OCI-LY1 (cell line): Measurements from ENCODE around the gene ANKS1A.

Experiments
- EZH2 ChIP-seq: fragments of 200-600 bp; sonication (generic), shearing (Covaris generic); IDR thresholded peaks from 2 replicates; pipeline ENCODE4 v1.8.0; 2017; ENCODE audit warnings: borderline replicate concordance, mixed run types, mild to moderate bottlenecking, antibody characterized with exemption, low read length, moderate library complexity, mixed read lengths
- TF ChIP-seq, protein P1 (sequence below): fragments of 200-600 bp; sonication (generic), shearing (Covaris generic); IDR thresholded peaks from 2 replicates; pipeline ENCODE4 v1.5.1; 2017; ENCODE audit warnings: mild to moderate bottlenecking, antibody characterized with exemption, low read length, moderate library complexity, mixed read lengths

DNA sequence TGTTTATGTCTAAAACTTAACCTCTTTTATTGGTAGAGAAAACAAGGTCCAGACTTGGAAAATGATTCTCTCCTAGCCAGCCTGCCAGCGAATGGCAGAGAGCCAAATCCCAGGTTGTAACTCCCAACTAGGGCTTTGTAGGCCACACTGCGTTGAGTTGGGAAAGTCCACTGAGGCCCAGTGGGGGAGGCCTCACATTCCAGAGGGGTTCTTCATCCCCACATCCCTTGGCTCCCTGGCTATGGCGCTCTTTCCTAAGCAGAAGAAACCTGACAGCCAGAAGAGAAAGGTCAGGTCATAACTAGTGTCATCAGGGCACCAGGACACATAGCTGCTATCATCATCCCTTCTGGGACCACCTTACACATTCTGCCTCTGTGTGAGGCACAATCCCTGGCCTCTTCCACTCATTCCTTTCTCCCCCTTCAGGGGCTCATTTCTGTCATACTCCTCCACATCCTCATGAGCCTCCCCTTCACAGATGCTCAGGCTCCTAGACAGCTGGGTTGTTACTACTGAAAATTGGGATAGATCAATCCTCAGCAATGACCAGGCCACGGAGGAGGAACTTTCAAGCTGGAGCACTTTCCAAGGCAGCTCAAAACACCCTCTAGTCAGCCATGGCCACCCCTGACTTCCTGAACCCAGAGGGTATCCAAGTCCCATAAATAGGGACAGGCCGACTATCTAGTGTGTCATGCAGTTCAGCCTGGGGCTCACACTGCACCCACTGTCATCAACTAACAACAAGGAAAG is 203.5 kb downstream of the ANKS1A start:
- TF ChIP-seq, protein P1, sequence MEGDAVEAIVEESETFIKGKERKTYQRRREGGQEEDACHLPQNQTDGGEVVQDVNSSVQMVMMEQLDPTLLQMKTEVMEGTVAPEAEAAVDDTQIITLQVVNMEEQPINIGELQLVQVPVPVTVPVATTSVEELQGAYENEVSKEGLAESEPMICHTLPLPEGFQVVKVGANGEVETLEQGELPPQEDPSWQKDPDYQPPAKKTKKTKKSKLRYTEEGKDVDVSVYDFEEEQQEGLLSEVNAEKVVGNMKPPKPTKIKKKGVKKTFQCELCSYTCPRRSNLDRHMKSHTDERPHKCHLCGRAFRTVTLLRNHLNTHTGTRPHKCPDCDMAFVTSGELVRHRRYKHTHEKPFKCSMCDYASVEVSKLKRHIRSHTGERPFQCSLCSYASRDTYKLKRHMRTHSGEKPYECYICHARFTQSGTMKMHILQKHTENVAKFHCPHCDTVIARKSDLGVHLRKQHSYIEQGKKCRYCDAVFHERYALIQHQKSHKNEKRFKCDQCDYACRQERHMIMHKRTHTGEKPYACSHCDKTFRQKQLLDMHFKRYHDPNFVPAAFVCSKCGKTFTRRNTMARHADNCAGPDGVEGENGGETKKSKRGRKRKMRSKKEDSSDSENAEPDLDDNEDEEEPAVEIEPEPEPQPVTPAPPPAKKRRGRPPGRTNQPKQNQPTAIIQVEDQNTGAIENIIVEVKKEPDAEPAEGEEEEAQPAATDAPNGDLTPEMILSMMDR = no peak
- TF ChIP-seq EZH2 = no peak
